PC-3 (cell line): ENCODE measurements around the gene LRRC8A. TPM values are rescaled to one million over a fixed set of nuclear protein-coding genes. Genes with fewer than 3 reads are reported as not detected.
"Not testable (repeated sequence)": the region's sequence is repeated elsewhere in the genome, so short reads cannot be mapped to it uniquely, and the experiment has no call there.

Experiments
- ATAC-seq: fragments of 200-7000 bp; cut with Tn5 transposase; 2 replicates; pipeline ENCODE4 v1.9.1; 2020; ENCODE audit warnings: mild to moderate bottlenecking, moderate library complexity
- BruUV-seq: library from RNA; stranded (reverse); fragments of 400-500 nt; replicated peaks from 2 replicates; lab custom pipeline; 2021; lab: Mats Ljungman, UMichigan
- CTCF ChIA-PET: fragments of 300-600 bp; sonication (Branson Sonifier 250); formaldehyde crosslinking; loops from one replicate; lab custom pipeline; 2022; ENCODE audit warnings: antibody characterized with exemption; lab: Charles Lee
- POLR2A ChIA-PET: fragments of 300-600 bp; sonication (Branson Sonifier 250); formaldehyde crosslinking; loops from one replicate; lab custom pipeline; 2022; ENCODE audit warnings: antibody characterized with exemption; ENCODE audit not compliant: unreplicated experiment; lab: Charles Lee
- DNase-seq: peaks from one replicate; pipeline ENCODE4 v3.0.0-alpha.2; 2015
- H2AFZ ChIP-seq: fragments of 300-600 bp; sonication (generic); 2 replicates; pipeline ENCODE4 v1.6.0; 2016; ENCODE audit warnings: antibody characterized with exemption, low read length
- H3F3A ChIP-seq: fragments of 300-600 bp; sonication (generic); one replicate; pipeline ENCODE4 v1.6.0; 2017; ENCODE audit warnings: antibody characterized with exemption, low read length, control low read depth, mild to moderate bottlenecking; ENCODE audit not compliant: unreplicated experiment
- H3K27ac ChIP-seq: fragments of 300-600 bp; sonication (generic); 2 replicates; pipeline ENCODE4 v1.5.1; 2016; ENCODE audit warnings: mild to moderate bottlenecking, low read length
- H3K27me3 ChIP-seq: fragments of 300-600 bp; sonication (generic); 2 replicates; pipeline ENCODE4 v1.6.1; 2016; ENCODE audit warnings: low read length, mixed read lengths
- H3K36me3 ChIP-seq: fragments of 300-600 bp; sonication (generic); 2 replicates; pipeline ENCODE4 v1.6.1; 2016; ENCODE audit warnings: low read depth, mixed run types, low read length, mixed read lengths
- H3K4me1 ChIP-seq: fragments of 300-600 bp; sonication (generic); 2 replicates; pipeline ENCODE4 v1.5.1; 2016; ENCODE audit warnings: low read length; ENCODE audit not compliant: insufficient read depth
- H3K4me2 ChIP-seq: fragments of 300-600 bp; sonication (generic); 2 replicates; pipeline ENCODE4 v1.6.0; 2016; ENCODE audit warnings: low read length
- H3K4me3 ChIP-seq: fragments of 300-600 bp; sonication (generic); 2 replicates; pipeline ENCODE4 v1.5.1; 2016; ENCODE audit warnings: mild to moderate bottlenecking, low read length, mixed read lengths
- H3K79me2 ChIP-seq: fragments of 300-600 bp; sonication (generic); 2 replicates; pipeline ENCODE4 v1.6.1; 2017; ENCODE audit warnings: low read length, mixed read lengths
- H3K9ac ChIP-seq: fragments of 300-600 bp; sonication (generic); 2 replicates; pipeline ENCODE4 v1.6.0; 2016; ENCODE audit warnings: mild to moderate bottlenecking, low read length
- H3K9me2 ChIP-seq: fragments of 300-600 bp; sonication (generic); replicated peaks from 2 replicates; pipeline ENCODE4 v1.6.1; 2016; ENCODE audit warnings: mixed run types, low read length, mixed read lengths
- H3K9me3 ChIP-seq: fragments of 300-600 bp; sonication (generic); 2 replicates; pipeline ENCODE4 v1.6.1; 2016; ENCODE audit warnings: low read length, mixed read lengths
- H4K20me1 ChIP-seq: fragments of 300-600 bp; sonication (generic); 2 replicates; pipeline ENCODE4 v1.6.1; 2016; ENCODE audit warnings: low read length, mixed read lengths
- EZH2 ChIP-seq: fragments of 300-600 bp; sonication (generic); IDR thresholded peaks from one replicate; pipeline ENCODE4 v1.6.1; 2017; ENCODE audit warnings: antibody characterized with exemption, mild to moderate bottlenecking, low read length; ENCODE audit not compliant: unreplicated experiment
- EZH2phosphoT487 ChIP-seq: fragments of 300-600 bp; sonication (generic); IDR thresholded peaks from 2 replicates; pipeline ENCODE4 v1.6.1; 2018; ENCODE audit warnings: mild to moderate bottlenecking, antibody characterized with exemption, low read length, borderline replicate concordance
- intact Hi-C: fragments of 100-400 bp; cut with micrococcal nuclease; formaldehyde crosslinking; loops from 2 replicates; pipeline ENCODE4 v1.9.0; 2023
- total RNA-seq: library from RNA; depleted of rRNA; stranded (reverse); fragments of >200 nt; gene quantifications from 2 replicates; pipeline ENCODE4 v1.2.3, GENCODE V29; 2014
- TF ChIP-seq, protein P1 (sequence below): fragments of 300-600 bp; sonication (generic); conservative IDR thresholded peaks from 2 replicates; pipeline ENCODE4 v1.5.1; 2017; ENCODE audit warnings: antibody characterized with exemption, low read depth, mild to moderate bottlenecking, low read length

LRRC8A gene
- total RNA-seq, 1 experiment from 2014 or later = 65.5 TPM

DNA sequence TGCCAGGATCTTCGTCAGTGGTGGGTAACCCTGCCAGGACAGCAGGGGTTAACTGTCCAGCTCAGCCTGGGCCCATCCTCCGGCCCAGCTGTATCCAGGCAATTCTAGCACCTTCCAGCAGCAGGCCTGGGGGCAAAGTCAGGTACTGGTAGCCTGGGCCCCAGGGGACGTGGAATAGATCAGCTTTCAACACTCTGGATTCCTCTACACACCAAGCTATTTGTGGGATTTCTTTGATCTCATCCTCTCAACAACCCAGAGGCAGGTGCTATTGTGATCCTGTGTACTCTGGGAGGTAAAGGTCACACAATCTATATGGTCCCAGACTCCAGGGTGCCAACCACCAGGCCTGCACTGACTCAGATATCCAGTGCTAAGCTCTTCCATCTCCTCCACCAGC is 43.6 kb upstream of the LRRC8A start:
- ChIA-PET CTCF (no interaction called here), POLR2A (interaction anchor here (0.5 kb wide), 1 partner anchor 342 kb away, joined by 7 read pairs; no protein-coding TSS in a partner anchor)
- intact Hi-C loops = no loop called here
- Histone ChIP-seq H2AFZ (no peak overlapping the region), H3K4me3 (no peak overlapping the region), H3K9me3 (no peaks in the 10 kb centered on the region), H3K4me2 (no peak overlapping the region), H3K27ac (no peak overlapping the region), H3K79me2 (no peaks in the 10 kb centered on the region), H3F3A (no peaks in the 10 kb centered on the region), H3K9me2 (no peaks in the 10 kb centered on the region), H4K20me1 (no peaks in the 10 kb centered on the region), H3K27me3 (no peaks in the 10 kb centered on the region), H3K9ac (no peak overlapping the region), H3K36me3 (no peaks in the 10 kb centered on the region), H3K4me1 (no peaks in the 10 kb centered on the region)
- DNase-seq (no peak), ATAC-seq (no peak)
- no TSS peak for BruUV-seq
- TF ChIP-seq EZH2phosphoT487 (no peak), EZH2 (no peak)
- TF ChIP-seq, protein P1, sequence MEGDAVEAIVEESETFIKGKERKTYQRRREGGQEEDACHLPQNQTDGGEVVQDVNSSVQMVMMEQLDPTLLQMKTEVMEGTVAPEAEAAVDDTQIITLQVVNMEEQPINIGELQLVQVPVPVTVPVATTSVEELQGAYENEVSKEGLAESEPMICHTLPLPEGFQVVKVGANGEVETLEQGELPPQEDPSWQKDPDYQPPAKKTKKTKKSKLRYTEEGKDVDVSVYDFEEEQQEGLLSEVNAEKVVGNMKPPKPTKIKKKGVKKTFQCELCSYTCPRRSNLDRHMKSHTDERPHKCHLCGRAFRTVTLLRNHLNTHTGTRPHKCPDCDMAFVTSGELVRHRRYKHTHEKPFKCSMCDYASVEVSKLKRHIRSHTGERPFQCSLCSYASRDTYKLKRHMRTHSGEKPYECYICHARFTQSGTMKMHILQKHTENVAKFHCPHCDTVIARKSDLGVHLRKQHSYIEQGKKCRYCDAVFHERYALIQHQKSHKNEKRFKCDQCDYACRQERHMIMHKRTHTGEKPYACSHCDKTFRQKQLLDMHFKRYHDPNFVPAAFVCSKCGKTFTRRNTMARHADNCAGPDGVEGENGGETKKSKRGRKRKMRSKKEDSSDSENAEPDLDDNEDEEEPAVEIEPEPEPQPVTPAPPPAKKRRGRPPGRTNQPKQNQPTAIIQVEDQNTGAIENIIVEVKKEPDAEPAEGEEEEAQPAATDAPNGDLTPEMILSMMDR = no peak

- no peak overlapping the region for H3K4me3 ChIP-seq
- no peak overlapping the region for H2AFZ ChIP-seq
- no peaks in the 10 kb centered on the region for H3F3A ChIP-seq
- CTCF ChIA-PET = no interaction called here
- no peak overlapping the region for H3K9ac ChIP-seq
- POLR2A ChIA-PET = no interaction called here
- no peaks in the 10 kb centered on the region for H3K79me2 ChIP-seq
- H3K4me2 ChIP-seq = no peak overlapping the region
- H3K36me3 ChIP-seq = no peaks in the 10 kb centered on the region
- no peaks in the 10 kb centered on the region for H3K27me3 ChIP-seq
- BruUV-seq = no TSS peak
- ATAC-seq = no peak
- H3K9me2 ChIP-seq = no peaks in the 10 kb centered on the region
- intact Hi-C loops = no loop called here
- H3K27ac ChIP-seq = no peak overlapping the region
- no peaks in the 10 kb centered on the region for H4K20me1 ChIP-seq
- H3K4me1 ChIP-seq = no peaks in the 10 kb centered on the region
- no peaks in the 10 kb centered on the region for H3K9me3 ChIP-seq
- TF ChIP-seq, protein P1 = no peak
- no peak for TF ChIP-seq EZH2phosphoT487
- no peak for TF ChIP-seq EZH2
- no peak for DNase-seq
Observed at GRCh38 chr9:128840524-128840923, 41.4 kb upstream of the LRRC8A start.

GRCh38 chr9:128841694-128842492 is 40.0 kb upstream of the LRRC8A start:
- BruUV-seq = no TSS peak
- no peak overlapping the region for H2AFZ ChIP-seq
- CTCF ChIA-PET = interaction anchor here (0.6 kb wide), 1 partner anchor 196 kb away, joined by 3 read pairs; no protein-coding TSS in a partner anchor

GRCh38 chr9:128843171-128843570 is 38.8 kb upstream of the LRRC8A start:
- H3K4me3 ChIP-seq, H3K4me2 ChIP-seq, ATAC-seq, POLR2A ChIA-PET, H3K9me3 ChIP-seq, H3K79me2 ChIP-seq, H3K9me2 ChIP-seq, H4K20me1 ChIP-seq, DNase-seq, H3K9ac ChIP-seq, H3K4me1 ChIP-seq, H3K36me3 ChIP-seq, BruUV-seq, CTCF ChIA-PET, H3F3A ChIP-seq, intact Hi-C loops, H3K27me3 ChIP-seq, H3K27ac ChIP-seq, H2AFZ ChIP-seq: not testable (repeated sequence)

More at GRCh38 chr9:128841694-128842492, 40.0 kb upstream of the LRRC8A start:
- Histone ChIP-seq H3F3A (no peaks in the 10 kb centered on the region), H3K36me3 (no peaks in the 10 kb centered on the region), H3K9me2 (no peaks in the 10 kb centered on the region), H3K4me1 (no peaks in the 10 kb centered on the region), H3K4me2 (no peak overlapping the region), H3K27me3 (no peaks in the 10 kb centered on the region), H3K4me3 (no peak overlapping the region), H3K9me3 (no peaks in the 10 kb centered on the region), H3K79me2 (no peaks in the 10 kb centered on the region), H4K20me1 (no peaks in the 10 kb centered on the region), H3K9ac (no peak overlapping the region), H3K27ac (no peak overlapping the region)
- no peak for ATAC-seq
- DNase-seq = no peak
- intact Hi-C loops = no loop called here
- TF ChIP-seq EZH2phosphoT487 (no peak), EZH2 (no peak)
- TF ChIP-seq, protein P1 = no peak
- POLR2A ChIA-PET = no interaction called here
